ENCODE results near the gene GTF2H2C_2.
"Not testable (repeated sequence)": the region's sequence is repeated elsewhere in the genome, so short reads cannot be mapped to it uniquely, and the experiment has no call there.

The GTF2H2C_2 gene

GRCh38 chr5:70415117-70415516 lies at the start of gene GTF2H2C_2:
Gene GTF2H2C_2 (plus strand): TSS chr5:70415368.
- H3K9ac ChIP-seq (ENCODE audit: insufficient read depth, low read length, poor library complexity, severe bottlenecking); H3K4me3 ChIP-seq (replicated peaks in 1 of 3; ENCODE audit: low read depth in 2 of 3, low read length in 3 of 3); H3K79me2 ChIP-seq (ENCODE audit: insufficient read depth, low read length); H3K4me3 Mint-ChIP-seq; H3K4me1 Mint-ChIP-seq; H3K9me3 ChIP-seq (replicated peaks in 1 of 2; ENCODE audit: control insufficient read depth in 1 of 2, insufficient read depth in 1 of 2, low read length in 2 of 2); H4K20me1 ChIP-seq (ENCODE audit: insufficient read depth, low read length); H2AFZ ChIP-seq (ENCODE audit: insufficient read depth, low read depth, low read length, poor library complexity, severe bottlenecking); H3K4me2 ChIP-seq (replicated peaks; ENCODE audit: extremely low read depth, low read length, poor library complexity, severe bottlenecking); intact Hi-C loops (cut with micrococcal nuclease); H3K27me3 ChIP-seq (ENCODE audit: control insufficient read depth in 2 of 2, insufficient read depth in 2 of 2, low read length in 2 of 2); H3K4me1 ChIP-seq (ENCODE audit: control insufficient read depth in 1 of 2, insufficient read depth in 2 of 2, low read length in 2 of 2); DNase-seq; H3K36me3 Mint-ChIP-seq; H3K27me3 Mint-ChIP-seq (ENCODE audit: low read depth in 3 of 3); H3K27ac Mint-ChIP-seq; H3K36me3 ChIP-seq (replicated peaks in 1 of 2; ENCODE audit: control insufficient read depth in 1 of 2, insufficient read depth in 2 of 2, low read length in 2 of 2); H3K27ac ChIP-seq (ENCODE audit: low read depth in 1 of 2, low read length in 2 of 2); H3K9me3 Mint-ChIP-seq: not testable (repeated sequence)
- WGBS (ENCODE audit: insufficient coverage) = no CpG with 5 or more reads among the region's 39 CpGs

- H3K36me3 Mint-ChIP-seq; H3K36me3 ChIP-seq (replicated peaks in 1 of 2; ENCODE audit: control insufficient read depth in 1 of 2, insufficient read depth in 2 of 2, low read length in 2 of 2); H3K4me1 Mint-ChIP-seq; H3K27me3 Mint-ChIP-seq (ENCODE audit: low read depth in 3 of 3); DNase-seq; H3K4me2 ChIP-seq (replicated peaks; ENCODE audit: extremely low read depth, low read length, poor library complexity, severe bottlenecking); H3K27ac ChIP-seq (ENCODE audit: low read depth in 1 of 2, low read length in 2 of 2); H4K20me1 ChIP-seq (ENCODE audit: insufficient read depth, low read length); H3K9ac ChIP-seq (ENCODE audit: insufficient read depth, low read length, poor library complexity, severe bottlenecking); H3K4me1 ChIP-seq (ENCODE audit: control insufficient read depth in 1 of 2, insufficient read depth in 2 of 2, low read length in 2 of 2); intact Hi-C loops (cut with micrococcal nuclease); H2AFZ ChIP-seq (ENCODE audit: insufficient read depth, low read depth, low read length, poor library complexity, severe bottlenecking); H3K9me3 Mint-ChIP-seq; H3K27me3 ChIP-seq (ENCODE audit: control insufficient read depth in 2 of 2, insufficient read depth in 2 of 2, low read length in 2 of 2); H3K79me2 ChIP-seq (ENCODE audit: insufficient read depth, low read length); H3K9me3 ChIP-seq (replicated peaks in 1 of 2; ENCODE audit: control insufficient read depth in 1 of 2, insufficient read depth in 1 of 2, low read length in 2 of 2): not testable (repeated sequence)
- peak overlapping the region in 1 of 3 experiments; percentile 38 for H3K4me3 ChIP-seq (replicated peaks in 1 of 3; ENCODE audit: low read depth in 2 of 3, low read length in 3 of 3)
- Mint-ChIP-seq H3K4me3 (peak overlapping the region; percentile 75 to 80), H3K27ac (peak overlapping the region in 2 of 7 donors; percentile 41 to 72)
- WGBS (ENCODE audit: insufficient coverage) = no CpG with 5 or more reads among the region's 71 CpGs
- peak; percentile 24 for TF ChIP-seq CTCF (IDR thresholded peaks at IDR 0.05)
These were observed 14.0 kb upstream of the GTF2H2C_2 start for GRCh38 chr5:70400984-70401686.

- intact Hi-C loops (cut with micrococcal nuclease); H4K20me1 ChIP-seq (ENCODE audit: insufficient read depth, low read length); H3K4me1 ChIP-seq (ENCODE audit: control insufficient read depth in 1 of 2, insufficient read depth in 2 of 2, low read length in 2 of 2); H2AFZ ChIP-seq (ENCODE audit: insufficient read depth, low read depth, low read length, poor library complexity, severe bottlenecking); DNase-seq; H3K9ac ChIP-seq (ENCODE audit: insufficient read depth, low read length, poor library complexity, severe bottlenecking); H3K4me3 ChIP-seq (replicated peaks in 1 of 3; ENCODE audit: low read depth in 2 of 3, low read length in 3 of 3); H3K27ac Mint-ChIP-seq; H3K4me2 ChIP-seq (replicated peaks; ENCODE audit: extremely low read depth, low read length, poor library complexity, severe bottlenecking); H3K79me2 ChIP-seq (ENCODE audit: insufficient read depth, low read length); H3K4me3 Mint-ChIP-seq; H3K27me3 ChIP-seq (ENCODE audit: control insufficient read depth in 2 of 2, insufficient read depth in 2 of 2, low read length in 2 of 2); H3K27me3 Mint-ChIP-seq (ENCODE audit: low read depth in 3 of 3); H3K9me3 ChIP-seq (replicated peaks in 1 of 2; ENCODE audit: control insufficient read depth in 1 of 2, insufficient read depth in 1 of 2, low read length in 2 of 2); H3K9me3 Mint-ChIP-seq; H3K36me3 Mint-ChIP-seq; H3K27ac ChIP-seq (ENCODE audit: low read depth in 1 of 2, low read length in 2 of 2); H3K4me1 Mint-ChIP-seq; H3K36me3 ChIP-seq (replicated peaks in 1 of 2; ENCODE audit: control insufficient read depth in 1 of 2, insufficient read depth in 2 of 2, low read length in 2 of 2): not testable (repeated sequence)
- WGBS (ENCODE audit: insufficient coverage) = no CpG with 5 or more reads among the region's 1 CpG
These were observed 6.2 kb downstream of the GTF2H2C_2 start for GRCh38 chr5:70421322-70421721.

- not testable (repeated sequence) for H3K9me3 ChIP-seq (replicated peaks in 1 of 2; ENCODE audit: control insufficient read depth in 1 of 2, insufficient read depth in 1 of 2, low read length in 2 of 2); H3K4me1 Mint-ChIP-seq
These were observed 8.0 kb downstream of the GTF2H2C_2 start for GRCh38 chr5:70423215-70423614.

More at GRCh38 chr5:70423215-70423614, 8.0 kb downstream of the GTF2H2C_2 start:
- H3K36me3 ChIP-seq (replicated peaks in 1 of 2; ENCODE audit: control insufficient read depth in 1 of 2, insufficient read depth in 2 of 2, low read length in 2 of 2); intact Hi-C loops (cut with micrococcal nuclease); H3K4me1 ChIP-seq (ENCODE audit: control insufficient read depth in 1 of 2, insufficient read depth in 2 of 2, low read length in 2 of 2); H3K36me3 Mint-ChIP-seq; DNase-seq; H2AFZ ChIP-seq (ENCODE audit: insufficient read depth, low read depth, low read length, poor library complexity, severe bottlenecking); H3K27ac ChIP-seq (ENCODE audit: low read depth in 1 of 2, low read length in 2 of 2); H3K27me3 ChIP-seq (ENCODE audit: control insufficient read depth in 2 of 2, insufficient read depth in 2 of 2, low read length in 2 of 2); H3K4me3 ChIP-seq (replicated peaks in 1 of 3; ENCODE audit: low read depth in 2 of 3, low read length in 3 of 3); H3K4me2 ChIP-seq (replicated peaks; ENCODE audit: extremely low read depth, low read length, poor library complexity, severe bottlenecking); H3K27ac Mint-ChIP-seq; H3K4me3 Mint-ChIP-seq; H4K20me1 ChIP-seq (ENCODE audit: insufficient read depth, low read length); H3K79me2 ChIP-seq (ENCODE audit: insufficient read depth, low read length); H3K9ac ChIP-seq (ENCODE audit: insufficient read depth, low read length, poor library complexity, severe bottlenecking); H3K27me3 Mint-ChIP-seq (ENCODE audit: low read depth in 3 of 3); H3K9me3 Mint-ChIP-seq: not testable (repeated sequence)
- no CpG with 5 or more reads among the region's 3 CpGs for WGBS (ENCODE audit: insufficient coverage)

Data from CD14-positive monocyte (primary cell).